GM19438 (cell line): Measurements from ENCODE around the gene TNRC6A.

Experiments
- ATAC-seq: cut with Tn5 transposase; IDR thresholded peaks from one replicate; pipeline ENCODE4 v1.9.1; 2021; ENCODE audit warnings: low read depth; ENCODE audit not compliant: unreplicated experiment

TNRC6A gene

GRCh38 chr16:24754543-24754942, 25.1 kb downstream of the TNRC6A start:
- ATAC-seq, result no peak

- ATAC-seq, result no peak
Measured at GRCh38 chr16:24755201-24755874, 25.9 kb downstream of the TNRC6A start.

GRCh38 chr16:24758373-24758772, 28.9 kb downstream of the TNRC6A start:
- no peak for ATAC-seq

DNA sequence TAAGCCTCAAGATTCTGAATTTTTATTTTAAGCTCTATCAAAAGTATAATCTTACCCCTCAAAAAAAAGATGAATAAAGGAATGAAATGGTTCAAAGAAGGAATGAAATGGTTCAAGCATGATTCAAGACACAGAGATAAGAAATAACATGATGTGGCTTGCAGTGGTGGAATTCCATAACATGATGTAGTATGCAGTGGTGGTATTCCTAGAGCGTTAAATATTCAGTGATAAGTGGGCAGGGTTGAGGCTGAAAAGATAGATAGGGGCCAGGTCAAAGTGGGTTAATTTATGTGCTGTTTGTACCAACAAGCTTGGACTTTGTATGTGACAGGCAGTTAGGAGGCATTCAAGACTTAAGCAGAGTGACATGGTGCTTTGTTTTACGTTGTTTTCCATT, 29.6 kb downstream of the TNRC6A start:
- no peak for ATAC-seq

GRCh38 chr16:24761526-24761925, 32.1 kb downstream of the TNRC6A start:
- ATAC-seq, result no peak

DNA sequence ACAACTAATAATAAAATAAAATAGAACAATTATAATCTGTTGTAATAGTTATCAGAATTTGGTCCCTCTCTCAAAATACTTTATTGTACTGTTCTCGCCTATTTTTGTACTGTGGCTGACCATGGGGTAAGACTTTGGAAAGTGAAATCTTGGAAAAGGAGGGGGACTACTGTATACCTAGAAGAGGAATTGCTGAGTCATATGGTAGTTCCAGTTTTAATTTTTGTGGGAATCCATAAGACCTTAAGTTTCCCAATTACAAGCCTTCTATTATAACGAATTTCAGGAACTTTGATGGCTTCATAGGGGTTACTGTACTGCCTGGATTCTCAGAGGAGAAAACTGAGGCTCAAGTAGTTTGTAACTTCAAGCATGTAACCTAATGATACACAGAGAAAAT, 35.5 kb downstream of the TNRC6A start:
- no peak for ATAC-seq

DNA sequence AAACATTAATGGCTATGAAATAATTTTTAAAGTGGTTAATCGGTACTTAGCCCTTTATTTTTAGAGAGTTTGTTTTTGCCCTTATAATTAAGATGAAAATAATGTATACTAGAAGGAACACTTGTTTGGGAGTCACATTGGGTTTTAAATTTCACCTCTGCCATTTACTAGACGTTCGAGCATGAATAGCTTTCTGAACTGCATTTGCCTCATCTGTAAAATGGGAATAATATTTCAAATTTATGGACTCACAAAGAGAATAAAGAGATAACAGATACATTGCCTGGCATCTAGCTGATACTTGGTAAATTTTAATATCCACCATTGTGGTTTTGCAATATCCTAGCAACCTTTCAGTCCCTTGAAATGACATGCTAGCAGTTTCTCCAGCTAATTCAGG, 36.6 kb downstream of the TNRC6A start:
- ATAC-seq, result no peak

- no peak for ATAC-seq
Measured at GRCh38 chr16:24769806-24770205, 40.4 kb downstream of the TNRC6A start.

DNA sequence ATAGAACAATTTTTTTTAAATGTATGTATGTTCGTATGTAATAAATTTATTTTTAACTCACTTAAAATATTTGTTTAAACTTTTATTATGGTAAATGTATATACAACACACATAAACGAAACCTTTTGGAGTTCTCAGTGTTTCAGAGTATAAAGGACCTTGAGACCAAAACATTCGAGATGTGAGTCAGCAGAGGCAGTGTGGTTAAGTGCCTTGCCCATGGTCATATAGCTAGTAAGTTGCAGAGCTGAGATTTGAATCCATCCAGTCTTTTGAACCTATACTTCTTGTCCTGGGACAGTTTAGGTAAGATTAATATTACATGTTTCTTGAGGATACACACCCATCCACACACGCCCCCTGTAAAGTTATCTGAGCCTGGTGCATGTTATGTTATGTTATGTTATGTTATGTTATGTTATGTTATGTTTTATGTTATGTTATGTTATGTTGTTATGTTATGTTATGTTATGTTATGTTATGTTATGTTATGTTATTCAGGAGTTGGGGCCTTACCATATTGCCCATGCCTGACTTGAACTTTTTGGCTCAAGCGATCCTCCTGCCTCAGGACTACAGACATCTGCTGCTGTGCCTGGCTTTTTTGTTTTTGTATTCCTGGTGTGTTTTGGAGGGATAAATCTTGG, 41.8 kb downstream of the TNRC6A start:
- no peak for ATAC-seq

- no peak for ATAC-seq
Measured at GRCh38 chr16:24771779-24772157, 42.3 kb downstream of the TNRC6A start.

DNA sequence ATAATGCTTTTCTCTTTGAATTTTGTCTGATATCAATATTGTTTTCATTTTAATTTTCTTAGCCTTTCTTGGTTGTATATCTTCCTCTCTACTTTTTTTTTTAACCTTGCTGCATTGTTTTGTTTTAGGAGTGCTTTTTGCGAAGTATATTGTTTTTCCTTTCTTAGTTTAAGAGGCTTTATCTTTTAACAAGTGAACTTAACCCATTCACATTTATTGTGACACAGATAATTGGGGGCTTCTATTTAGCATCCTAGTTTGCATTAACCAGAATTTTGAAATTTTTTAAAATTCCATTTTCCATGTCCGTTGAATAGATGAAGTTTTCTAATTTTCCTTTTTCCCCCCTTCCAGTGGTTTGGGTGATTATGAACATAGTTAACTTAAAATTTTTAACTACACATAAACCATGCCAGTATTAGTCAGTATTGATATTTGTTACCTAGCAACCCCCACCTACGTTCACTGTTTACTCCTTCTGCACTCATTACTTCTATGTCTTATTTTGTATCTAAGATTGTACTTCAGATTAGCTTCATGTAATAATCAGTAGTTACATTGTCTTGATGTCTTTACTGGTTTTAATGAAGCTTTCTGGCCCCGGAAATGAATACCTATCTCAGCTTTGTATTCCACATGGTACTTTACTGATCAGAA, 44.4 kb downstream of the TNRC6A start:
- ATAC-seq, result no peak

GRCh38 chr16:24774510-24774909, 45.1 kb downstream of the TNRC6A start:
- no peak for ATAC-seq

DNA sequence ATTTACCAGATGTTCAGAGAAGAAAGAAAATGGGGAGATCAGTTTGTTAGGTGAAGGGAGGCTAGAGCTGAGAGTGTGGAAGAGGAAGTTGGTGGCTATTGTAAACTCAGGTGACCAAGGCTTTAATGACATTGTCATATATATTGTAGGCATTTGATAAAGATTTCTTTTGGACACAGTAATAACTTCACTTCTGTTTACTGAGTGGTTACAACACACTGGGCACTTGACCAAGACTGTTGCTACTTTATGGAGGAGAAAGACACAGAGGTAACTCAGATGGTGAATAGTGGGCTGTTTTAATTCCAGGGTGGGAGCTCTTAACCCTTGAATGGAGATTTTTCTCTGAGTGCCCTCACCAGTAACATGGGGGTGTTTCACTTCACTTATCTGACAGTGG, 46.0 kb downstream of the TNRC6A start:
- ATAC-seq, result no peak

DNA sequence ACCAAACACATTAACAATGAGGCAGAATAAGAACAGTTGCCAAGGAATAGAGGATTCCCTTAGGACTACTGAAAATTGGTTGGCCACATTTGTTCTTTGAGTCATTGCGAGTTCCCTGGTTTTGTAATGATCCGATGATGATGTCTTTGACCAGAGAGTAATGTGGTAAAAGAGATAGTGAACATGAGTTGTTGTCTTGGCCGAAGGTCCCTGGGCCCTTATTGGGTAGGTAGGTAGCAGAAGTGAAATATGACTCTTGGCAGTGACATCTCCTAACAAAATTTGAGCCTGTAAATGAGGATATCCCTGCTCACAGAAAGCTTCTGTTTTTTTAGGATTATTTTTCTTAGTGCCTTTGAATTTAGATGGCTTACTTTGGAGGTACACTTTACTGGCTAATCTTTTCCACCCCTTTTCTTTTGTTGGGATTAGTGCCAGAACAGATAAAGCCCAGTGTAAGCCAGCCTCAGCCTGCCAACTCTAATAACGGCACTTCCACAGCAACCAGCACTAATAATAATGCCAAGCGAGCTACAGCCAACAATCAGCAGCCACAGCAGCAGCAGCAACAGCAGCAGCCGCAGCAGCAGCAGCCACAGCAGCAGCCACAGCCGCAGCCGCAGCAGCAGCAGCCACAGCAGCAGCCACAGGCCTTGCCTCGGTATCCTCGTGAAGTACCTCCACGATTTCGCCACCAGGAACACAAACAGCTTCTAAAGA, 47.2 kb downstream of the TNRC6A start:
- ATAC-seq, result no peak

GRCh38 chr16:24778671-24779070, 49.2 kb downstream of the TNRC6A start:
- ATAC-seq, result no peak

- no peak for ATAC-seq
Measured at GRCh38 chr16:24781256-24781655, 51.8 kb downstream of the TNRC6A start.

GRCh38 chr16:24784121-24784520, 54.7 kb downstream of the TNRC6A start:
- ATAC-seq, result no peak

GRCh38 chr16:24789881-24790280, 60.4 kb downstream of the TNRC6A start:
- no peak for ATAC-seq

GRCh38 chr16:24800586-24800985, 71.1 kb downstream of the TNRC6A start:
- no peak for ATAC-seq

- no peak for ATAC-seq
Measured at GRCh38 chr16:24801761-24802302, 72.4 kb downstream of the TNRC6A start.

DNA sequence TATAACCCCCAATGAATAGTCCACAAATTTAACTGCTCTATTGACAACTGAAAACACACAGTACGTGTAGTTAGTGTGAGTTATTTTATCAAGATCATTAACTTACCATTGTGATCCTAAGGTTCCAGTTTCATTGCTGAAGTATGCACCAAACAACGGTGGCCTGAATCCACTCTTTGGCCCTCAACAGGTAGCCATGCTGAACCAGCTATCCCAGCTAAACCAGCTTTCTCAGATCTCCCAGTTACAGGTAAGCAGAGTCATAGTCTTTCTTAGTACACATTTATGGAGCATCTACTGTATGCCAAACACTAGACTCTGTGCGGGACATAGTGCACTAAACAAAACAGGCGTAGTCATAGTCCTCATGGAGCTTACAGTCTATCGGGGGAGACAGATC, 76.0 kb downstream of the TNRC6A start:
- no peak for ATAC-seq
